ENCODE results near the gene SPEF1. TPM values are rescaled to one million over a fixed set of nuclear protein-coding genes. Genes with fewer than 3 reads are reported as not detected.

Gene SPEF1
- total and polyA plus RNA-seq, 2 of the 13 experiments (the other 11 are each of a cell fraction or from before 2014, with no cell fraction given) = 0.11 to 0.27 TPM

GRCh38 chr20:3738111-3739053, 42.9 kb downstream of the SPEF1 start (continued):
- TF ChIP-seq YEATS4 (CRISPR knock-in tag; IDR thresholded peaks at IDR 0.05; ENCODE audit: borderline replicate concordance) = no peak
- no peak for TF ChIP-seq MAF1 (CRISPR knock-in tag; IDR thresholded peaks at IDR 0.05; ENCODE audit: borderline replicate concordance)
- no peak for TF ChIP-seq NR2C2 (CRISPR knock-in tag; IDR thresholded peaks at IDR 0.05; ENCODE audit: borderline replicate concordance)
- TF ChIP-seq NR1H2 (CRISPR knock-in tag; IDR thresholded peaks at IDR 0.05; ENCODE audit: borderline replicate concordance, low read depth) = no peak
- no peak for TF ChIP-seq THAP9 (CRISPR knock-in tag; IDR thresholded peaks at IDR 0.05; ENCODE audit: borderline replicate concordance)
- no peak for TF ChIP-seq ZNF513 (CRISPR knock-in tag; conservative IDR thresholded peaks at IDR 0.05)
- no peak for TF ChIP-seq TMF1 (CRISPR knock-in tag; IDR thresholded peaks at IDR 0.05; ENCODE audit: low read depth)
- no peak for TF ChIP-seq ZNF317 (CRISPR knock-in tag; IDR thresholded peaks at IDR 0.05)
- TF ChIP-seq ZNF577 (CRISPR knock-in tag; IDR thresholded peaks at IDR 0.05; ENCODE audit: borderline replicate concordance, low read depth) = no peak
- TF ChIP-seq TCF12 (IDR thresholded peaks at IDR 0.05) = no peak
- no peak for TF ChIP-seq TCF12 (CRISPR knock-in tag; IDR thresholded peaks at IDR 0.05)
- no peak for TF ChIP-seq CEBPZ (IDR thresholded peaks at IDR 0.05; ENCODE audit: low read length)
- TF ChIP-seq ETV5 (CRISPR knock-in tag; IDR thresholded peaks at IDR 0.05; ENCODE audit: borderline replicate concordance) = 0 out of 2 replicates have a peak, but pooled peaks have one; percentile 9
- no peak for TF ChIP-seq NFIC (IDR thresholded peaks at IDR 0.05; ENCODE audit: low read length)
- no peak for TF ChIP-seq NFE2L1 (CRISPR knock-in tag; IDR thresholded peaks at IDR 0.05; ENCODE audit: borderline replicate concordance)
- no peak for TF ChIP-seq XRCC5 (optimal IDR thresholded peaks at IDR 0.05; ENCODE audit: low read length)
- no peak for TF ChIP-seq ZNF567 (CRISPR knock-in tag; IDR thresholded peaks at IDR 0.05; ENCODE audit: borderline replicate concordance)
- TF ChIP-seq SOX5 (CRISPR knock-in tag; IDR thresholded peaks at IDR 0.05; ENCODE audit: borderline replicate concordance) = peak; percentile 83
- TF ChIP-seq POGZ (CRISPR knock-in tag; IDR thresholded peaks at IDR 0.05) = no peak
